HFF-Myc (cell line): ENCODE data around the gene MMP19.
"Not testable (repeated sequence)": the region's sequence is repeated elsewhere in the genome, so short reads cannot be mapped to it uniquely, and the experiment has no call there.

Experiments
- DNase-seq: peaks from one replicate; pipeline ENCODE4 v3.0.0-alpha.2; 2011; ENCODE audit warnings: low read depth; ENCODE audit errors: extremely low read depth
- H3K4me3 ChIP-seq: replicated peaks from 2 replicates; pipeline ENCODE4 v1.5.1; 2011; ENCODE audit warnings: low read depth, mild to moderate bottlenecking, control low read depth, low read length
- CTCF ChIP-seq: IDR thresholded peaks from 2 replicates; pipeline ENCODE4 v1.5.1; 2012; ENCODE audit warnings: mild to moderate bottlenecking, low read depth, low read length, control low read depth; ENCODE audit errors: missing control alignments

Gene MMP19

GRCh38 chr12:55865327-55865726 is 22.6 kb upstream of the MMP19 start:
- DNase-seq, result no peak
- H3K4me3 ChIP-seq, result no peak overlapping the region
- TF ChIP-seq CTCF, result no peak

GRCh38 chr12:55862931-55863330 is 20.2 kb upstream of the MMP19 start:
- not testable (repeated sequence) for H3K4me3 ChIP-seq, DNase-seq

GRCh38 chr12:55862286-55862685 is 19.6 kb upstream of the MMP19 start:
- no peak for DNase-seq
- no peak overlapping the region for H3K4me3 ChIP-seq
- TF ChIP-seq CTCF, result no peak

GRCh38 chr12:55861871-55862270 is 19.1 kb upstream of the MMP19 start:
- no peak for TF ChIP-seq CTCF
- DNase-seq, result no peak
- no peak overlapping the region for H3K4me3 ChIP-seq

GRCh38 chr12:55861396-55861795 is 18.7 kb upstream of the MMP19 start:
- no peak for TF ChIP-seq CTCF
- no peak for DNase-seq
- no peak overlapping the region for H3K4me3 ChIP-seq

GRCh38 chr12:55852740-55853139 is 10.0 kb upstream of the MMP19 start:
- TF ChIP-seq CTCF, result no peak
- H3K4me3 ChIP-seq, result no peak overlapping the region
- no peak for DNase-seq

GRCh38 chr12:55850893-55851292 is 8.2 kb upstream of the MMP19 start:
- no peak overlapping the region for H3K4me3 ChIP-seq
- DNase-seq, result no peak
- TF ChIP-seq CTCF, result no peak
